Measurements from ENCODE around the gene HOTAIR.

Gene HOTAIR

DNA sequence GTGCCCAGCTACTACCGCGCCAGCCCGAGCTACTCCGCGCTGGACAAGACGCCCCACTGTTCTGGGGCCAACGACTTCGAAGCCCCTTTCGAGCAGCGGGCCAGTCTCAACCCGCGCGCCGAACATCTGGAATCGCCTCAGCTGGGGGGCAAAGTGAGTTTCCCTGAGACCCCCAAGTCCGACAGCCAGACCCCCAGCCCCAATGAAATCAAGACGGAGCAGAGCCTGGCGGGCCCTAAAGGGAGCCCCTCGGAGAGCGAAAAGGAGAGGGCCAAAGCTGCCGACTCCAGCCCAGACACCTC, 10.9 kb upstream of the HOTAIR start:
- peak in 1 of 2 experiments; percentile 77 for DNase-seq

DNA sequence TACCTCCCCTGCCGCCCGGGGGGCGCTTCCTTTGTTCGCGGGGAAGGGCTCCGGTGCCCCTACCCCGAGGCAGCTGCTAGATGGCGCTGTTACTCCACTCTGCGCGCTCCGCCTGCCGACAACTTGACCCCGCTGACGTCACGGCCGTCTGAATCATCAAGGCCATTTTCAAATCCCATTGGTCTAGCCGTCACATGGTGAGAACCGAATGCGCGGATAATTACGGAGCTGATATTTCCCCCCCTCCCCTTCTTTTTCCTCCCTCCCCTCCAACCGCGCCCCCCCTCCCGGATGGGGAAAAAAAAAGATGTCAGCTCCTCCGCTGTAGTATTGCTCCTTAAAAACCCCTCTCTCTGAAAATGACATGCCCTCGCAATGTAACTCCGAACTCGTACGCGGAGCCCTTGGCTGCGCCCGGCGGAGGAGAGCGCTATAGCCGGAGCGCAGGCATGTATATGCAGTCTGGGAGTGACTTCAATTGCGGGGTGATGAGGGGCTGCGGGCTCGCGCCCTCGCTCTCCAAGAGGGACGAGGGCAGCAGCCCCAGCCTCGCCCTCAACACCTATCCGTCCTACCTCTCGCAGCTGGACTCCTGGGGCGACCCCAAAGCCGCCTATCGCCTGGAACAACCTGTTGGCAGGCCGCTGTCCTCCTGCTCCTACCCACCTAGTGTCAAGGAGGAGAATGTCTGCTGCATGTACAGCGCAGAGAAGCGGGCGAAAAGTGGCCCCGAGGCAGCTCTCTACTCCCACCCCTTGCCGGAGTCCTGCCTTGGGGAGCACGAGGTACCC, 10.3 kb upstream of the HOTAIR start, which contains the start of gene HOXC10:
Gene HOXC10, plus strand, starts transcription at position 246 of the 791 bp plus-strand sequence. Its CDS starts 114 bp downstream, at position 360.
- peak; percentile 92 to 98 for DNase-seq

DNA sequence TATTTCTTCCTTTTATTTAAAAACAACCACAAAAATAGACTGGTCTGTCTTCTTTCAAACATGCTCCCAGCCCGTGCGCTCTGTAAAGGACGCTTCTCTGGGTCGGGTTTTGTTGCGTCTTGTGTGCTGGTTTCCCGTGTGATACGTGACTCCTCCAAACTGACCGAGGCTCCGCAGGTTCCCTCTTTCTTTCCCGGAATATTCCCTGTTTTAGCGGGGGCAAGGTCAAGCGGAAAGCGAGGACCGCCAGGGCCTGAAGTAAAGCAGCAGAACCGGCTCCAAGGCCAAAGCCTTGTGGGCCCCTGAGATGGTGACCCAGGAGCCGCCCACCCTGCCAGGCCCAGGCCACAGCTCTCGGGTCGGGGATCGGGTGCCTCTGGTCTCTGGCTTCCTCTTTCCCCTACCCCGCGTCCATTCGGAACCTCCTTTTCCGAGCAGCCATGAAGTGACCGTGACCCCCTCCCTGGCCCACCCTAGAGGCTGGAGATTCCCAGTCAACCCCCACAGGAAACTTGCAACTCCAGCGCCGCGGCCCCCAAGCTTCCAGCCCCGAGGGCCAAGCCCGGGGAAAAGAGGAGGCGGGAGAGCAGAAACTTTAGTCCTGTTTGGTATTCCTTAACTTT, 9.3 kb upstream of the HOTAIR start:
- DNase-seq, result no peak

- DNase-seq, result no peak
Observed at GRCh38 chr12:53983568-53983949, 8.8 kb upstream of the HOTAIR start.

- DNase-seq, result no peak
Observed at GRCh38 chr12:53982648-53983567, 8.2 kb upstream of the HOTAIR start.

- DNase-seq, result no peak
Observed at GRCh38 chr12:53981634-53982565, 7.1 kb upstream of the HOTAIR start.

- DNase-seq, result no peak
Observed at GRCh38 chr12:53980802-53981496, 6.2 kb upstream of the HOTAIR start.

DNA sequence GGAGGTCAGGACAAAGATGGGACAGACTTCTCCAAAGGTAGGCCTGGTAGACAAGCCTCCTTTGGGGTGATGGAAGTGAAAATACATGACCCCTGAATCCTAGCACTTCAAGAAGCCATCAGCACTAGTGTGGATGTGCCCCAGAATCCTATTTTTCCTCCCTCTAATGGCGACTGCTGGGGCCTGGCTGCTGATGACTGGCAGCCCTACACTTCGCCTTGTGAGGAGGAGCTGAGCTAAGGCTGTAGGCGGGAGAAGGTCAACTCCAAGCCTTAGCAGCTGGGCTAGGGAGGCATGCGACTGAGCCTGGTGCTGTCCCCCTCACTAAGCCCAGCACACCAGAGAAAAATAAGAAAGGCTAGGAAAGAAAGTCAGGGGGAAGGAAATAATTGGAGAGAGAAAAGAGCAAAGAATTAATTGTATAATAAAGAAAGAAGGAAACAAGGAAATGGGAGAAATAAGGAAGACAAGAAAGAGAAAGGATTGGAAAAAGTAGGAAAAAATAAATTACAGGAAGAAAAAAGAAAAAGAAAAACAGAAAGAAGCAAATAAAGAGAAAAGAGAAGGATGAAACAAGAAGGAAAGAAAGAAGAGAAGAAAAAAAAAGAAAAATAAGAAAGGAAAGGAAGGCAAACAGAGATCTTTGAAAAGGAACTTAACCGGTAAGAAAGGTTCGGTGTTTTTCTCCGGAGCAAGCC, 5.5 kb upstream of the HOTAIR start:
- DNase-seq, result no peak

- DNase-seq, result no peak
Observed at GRCh38 chr12:53978477-53979356, 4.0 kb upstream of the HOTAIR start.

DNA sequence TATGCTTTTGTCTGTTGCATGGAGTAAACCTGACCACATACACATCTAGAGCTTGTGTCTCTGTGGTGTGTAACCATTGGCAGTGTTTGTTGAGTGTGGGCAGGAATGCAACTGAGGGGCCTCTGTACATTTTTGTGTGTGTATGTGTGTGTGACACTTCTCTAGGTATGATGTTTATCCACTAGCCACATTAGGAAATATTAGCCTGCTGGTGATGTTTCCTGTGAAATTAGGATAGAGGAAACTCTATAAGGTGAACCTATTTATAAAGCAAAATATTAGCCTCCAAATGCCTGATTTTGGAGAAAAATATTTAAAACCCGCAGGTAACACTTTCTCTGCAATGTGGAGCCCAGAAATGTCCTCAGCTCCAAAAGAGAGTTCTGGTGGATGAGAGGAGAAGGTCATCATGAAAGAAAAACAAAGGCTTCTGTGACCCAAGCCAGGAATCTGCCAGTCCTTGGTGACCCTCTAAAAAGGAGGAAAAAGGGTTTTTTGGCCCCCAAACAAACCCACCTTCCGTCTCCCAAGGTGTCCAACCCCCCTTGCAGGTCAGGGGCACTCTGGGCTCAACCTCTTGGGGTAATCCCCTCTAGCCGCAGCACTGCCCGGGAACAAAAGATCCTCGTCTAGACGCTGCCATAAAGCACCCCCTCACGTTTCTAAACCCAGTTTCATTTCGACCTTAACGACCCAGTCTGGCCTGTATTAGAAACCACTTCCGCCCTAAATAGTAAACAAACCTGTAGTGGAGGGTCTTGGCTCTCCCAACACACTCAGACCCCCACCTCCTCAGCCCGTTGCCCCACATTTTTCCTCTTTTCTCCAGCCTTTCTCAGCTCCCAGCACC, 3.1 kb upstream of the HOTAIR start:
- no peak for DNase-seq

DNA sequence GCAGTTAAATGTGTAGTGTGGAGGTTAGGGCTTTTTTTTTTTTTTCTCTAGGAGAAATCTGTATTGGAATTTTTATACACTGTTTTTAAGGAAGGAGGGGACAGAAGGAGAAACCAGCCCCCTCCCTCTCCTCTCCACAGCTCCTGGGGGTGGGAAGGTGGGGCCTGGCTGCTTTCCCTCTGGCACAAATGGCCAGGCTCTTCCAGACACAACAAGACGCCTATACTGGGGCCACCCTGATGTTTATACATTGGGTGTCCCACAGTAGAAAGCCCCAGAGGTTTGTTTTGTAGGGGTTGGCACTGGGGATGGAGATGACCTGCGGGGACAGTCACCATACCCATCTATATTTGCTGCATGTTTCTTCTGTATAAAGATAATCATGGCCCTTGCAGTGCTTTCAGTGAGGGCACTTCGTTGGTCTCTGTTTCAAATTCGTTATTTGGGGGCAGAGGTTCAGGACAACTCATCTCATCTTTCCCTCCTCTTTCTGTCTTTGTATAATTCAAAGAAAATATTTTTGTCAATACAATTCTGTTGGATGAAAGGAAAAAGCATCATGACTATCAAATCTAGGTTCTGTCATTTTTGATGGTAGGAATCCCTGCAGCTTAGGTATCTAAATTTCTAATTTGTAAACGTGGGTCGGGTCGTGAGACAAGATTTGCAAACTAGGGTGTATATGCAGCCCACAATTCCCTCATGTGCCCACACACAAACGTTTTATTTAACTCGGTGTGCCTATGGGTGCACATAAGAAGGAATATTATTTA, 2.3 kb upstream of the HOTAIR start:
- DNase-seq, result no peak

DNA sequence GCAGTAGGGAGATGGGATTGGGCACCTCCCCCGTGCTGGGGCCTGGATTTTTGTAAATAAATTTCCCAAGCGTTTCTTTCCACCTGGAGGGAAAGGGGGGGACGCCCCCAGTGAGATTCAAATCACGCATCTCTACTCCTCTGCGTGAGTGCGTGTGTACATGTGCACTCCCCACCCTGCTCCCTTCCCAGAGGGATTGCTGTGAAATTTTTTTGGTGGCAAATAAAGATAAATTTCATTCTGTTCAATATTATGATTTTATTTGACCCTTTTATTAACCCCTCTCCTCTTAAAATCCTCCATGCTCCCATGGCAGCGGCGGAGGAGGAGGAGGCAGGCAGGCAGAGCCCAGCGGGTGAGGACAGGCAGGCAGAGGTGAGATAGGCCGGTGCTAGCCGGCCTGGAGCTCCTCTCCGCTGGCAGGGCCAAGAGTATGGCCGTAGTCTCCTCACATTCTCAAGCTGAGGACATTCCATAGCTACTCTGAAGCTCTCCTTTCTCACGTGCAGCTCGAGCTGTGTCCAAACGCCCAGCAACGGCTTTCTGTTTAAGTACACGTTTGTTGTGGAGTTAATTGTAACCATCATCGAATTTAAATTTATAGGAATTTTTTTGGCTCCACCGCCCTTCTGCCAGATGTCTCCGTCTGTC, 1.5 kb upstream of the HOTAIR start:
- DNase-seq, result no peak

GRCh38 chr12:53975479-53976152, 862 bp upstream of the HOTAIR start:
- no peak for DNase-seq

- no peak for DNase-seq
Observed at GRCh38 chr12:53975064-53975471, 314 bp upstream of the HOTAIR start.

- no peak for DNase-seq
Observed at GRCh38 chr12:53973236-53974042, 1.3 kb downstream of the HOTAIR start.

DNA sequence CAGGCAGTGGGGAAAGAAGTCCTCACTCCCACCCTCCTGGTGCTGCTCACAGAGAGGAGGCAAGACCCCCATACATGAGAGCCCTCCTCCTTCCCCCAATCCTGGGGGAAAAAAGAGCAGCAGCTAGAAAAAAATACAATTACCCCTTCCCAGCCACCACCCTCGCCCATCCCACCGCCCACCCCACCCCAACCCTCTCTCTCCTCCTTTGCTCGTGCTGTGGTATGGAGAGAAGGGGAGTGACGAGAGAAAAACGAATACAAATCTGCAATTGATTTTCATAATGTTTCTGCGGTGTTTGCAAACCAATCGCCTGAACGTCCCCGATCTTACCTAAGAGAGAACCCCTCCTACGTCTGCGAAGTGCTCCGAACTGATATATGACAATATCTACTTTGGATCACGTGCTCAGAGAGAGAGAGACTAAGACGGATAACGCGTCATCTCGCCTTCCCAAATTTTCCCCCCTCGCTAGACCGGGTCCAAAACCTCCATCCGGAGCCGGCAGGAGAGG, 2.0 kb downstream of the HOTAIR start, which contains the start of gene HOXC11:
Gene HOXC11, plus strand, starts transcription at position 405 of the 514 bp plus-strand sequence. CDS start 116 bp downstream, outside the sequence.
- DNase-seq, result no peak
